GM12873 (cell line): Measurements from ENCODE around the gene PLEKHF1.

Experiments
- CTCF ChIP-seq: IDR thresholded peaks from 2 replicates; pipeline ENCODE4 v1.5.1; 2012; ENCODE audit warnings: low read depth, mild to moderate bottlenecking, moderate library complexity, low read length, control low read depth; ENCODE audit not compliant: insufficient read depth; ENCODE audit errors: missing control alignments

PLEKHF1 gene

GRCh38 chr19:29673451-29674371, 8.4 kb downstream of the PLEKHF1 start:
- TF ChIP-seq CTCF: no peak

- TF ChIP-seq CTCF: no peak
These were observed 9.3 kb downstream of the PLEKHF1 start for GRCh38 chr19:29674374-29675119.

- TF ChIP-seq CTCF: no peak
These were observed 9.9 kb downstream of the PLEKHF1 start for GRCh38 chr19:29675120-29675649.

- no peak for TF ChIP-seq CTCF
These were observed 10.5 kb downstream of the PLEKHF1 start for GRCh38 chr19:29675650-29676186.

GRCh38 chr19:29676586-29676985, 11.3 kb downstream of the PLEKHF1 start:
- no peak for TF ChIP-seq CTCF

- TF ChIP-seq CTCF: peak; percentile 28
These were observed 11.9 kb downstream of the PLEKHF1 start for GRCh38 chr19:29677001-29677817.
